ENCODE measurements around the gene DYNLRB2.

- no peak for TF ChIP-seq CTCF (IDR thresholded peaks at IDR 0.05; ENCODE audit: insufficient read depth, low read length)
- TF ChIP-seq POLR2AphosphoS5 (IDR thresholded peaks at IDR 0.05; ENCODE audit: low read depth), result no peak
Observed at GRCh38 chr16:80515374-80515773, 25.4 kb upstream of the DYNLRB2 start.

Measured in HL-60 (cell line).